ENCODE measurements around the gene SEC61A1.

SEC61A1 gene

GRCh38 chr3:128113817-128114794 lies 61.9 kb downstream of the SEC61A1 start:
- DNase-seq, result peak in 1 of 5 donors; percentile 18

All from T-helper 1 cell (primary cell).